GM19240 (cell line): ENCODE measurements around the gene CDC37L1.

Experiments
- DNase-seq: peaks from one replicate; pipeline ENCODE4 v3.0.0; 2011; ENCODE audit warnings: low spot score; ENCODE audit not compliant: insufficient read length

CDC37L1 gene

DNA sequence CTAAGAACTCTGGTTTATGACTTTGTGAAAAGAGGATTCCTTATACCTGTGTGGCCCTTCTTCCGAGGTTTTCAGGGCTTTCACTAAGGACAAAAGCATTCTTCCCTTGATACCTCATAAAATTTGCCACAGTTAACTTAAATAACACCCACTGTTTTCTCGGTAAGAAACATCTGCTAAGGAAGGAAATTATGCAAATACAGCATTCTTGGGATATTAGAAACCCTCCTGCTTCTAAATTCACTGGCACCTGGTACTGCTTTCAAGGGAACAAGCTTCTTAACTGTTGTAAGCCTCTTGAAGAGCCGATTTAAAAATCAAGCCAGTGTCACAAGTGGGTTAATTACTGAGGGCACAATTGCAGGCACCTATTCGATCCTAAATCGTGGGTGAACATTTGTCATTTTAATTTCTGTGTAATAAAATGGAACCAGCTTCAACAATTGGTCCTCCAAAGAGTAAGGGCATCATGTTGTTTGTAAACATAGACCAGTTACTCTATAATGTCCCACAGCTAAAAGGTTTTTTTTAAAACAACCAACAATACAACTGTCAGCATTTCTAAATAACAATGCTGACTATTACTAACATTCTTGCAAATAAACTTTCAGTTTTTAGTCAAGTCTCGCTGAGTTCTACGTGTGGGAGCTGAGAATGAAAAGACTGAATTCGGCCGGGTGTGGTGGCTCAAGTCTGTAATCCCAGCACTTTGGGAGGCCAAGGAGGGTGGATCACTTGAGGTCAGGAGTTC, 35.1 kb downstream of the CDC37L1 start:
- no peak for DNase-seq

DNA sequence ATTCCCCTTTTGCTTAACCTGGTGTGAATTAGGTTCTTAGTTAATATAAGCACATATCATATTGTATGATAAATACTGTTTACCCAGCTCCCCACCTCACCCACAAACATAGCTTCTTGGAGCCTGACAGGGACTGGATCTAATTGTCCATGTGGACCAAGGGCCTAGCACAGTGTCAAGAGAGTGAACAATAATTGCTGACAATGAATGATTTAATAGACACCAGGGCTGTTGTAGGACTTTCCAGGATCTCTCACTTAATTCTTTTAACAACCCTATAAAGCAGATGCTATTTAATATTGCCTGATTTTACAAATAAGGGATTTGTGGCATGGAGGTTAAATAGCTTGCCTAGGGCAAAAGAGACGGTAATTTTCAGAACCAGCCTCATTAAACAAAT, 36.8 kb downstream of the CDC37L1 start:
- no peak for DNase-seq

DNA sequence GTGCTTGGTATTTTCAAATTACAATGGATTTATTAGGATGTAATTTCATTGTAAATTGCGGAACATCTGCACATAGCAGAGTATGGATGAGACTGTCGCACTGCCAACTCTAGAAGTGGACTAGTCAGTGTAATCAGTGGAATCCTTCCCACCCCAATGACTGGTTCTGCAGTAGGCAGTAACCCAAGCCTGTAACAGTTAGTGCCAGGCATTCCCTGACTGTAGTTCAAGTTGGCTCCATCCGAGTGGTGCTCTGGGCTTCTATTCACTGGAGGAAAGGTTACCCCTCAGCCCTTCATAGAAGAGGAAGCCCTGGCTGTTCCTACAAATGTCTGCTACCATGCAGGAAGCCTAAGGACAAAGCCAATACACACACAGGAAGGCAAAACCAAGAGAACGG, 38.4 kb downstream of the CDC37L1 start:
- DNase-seq: no peak

DNA sequence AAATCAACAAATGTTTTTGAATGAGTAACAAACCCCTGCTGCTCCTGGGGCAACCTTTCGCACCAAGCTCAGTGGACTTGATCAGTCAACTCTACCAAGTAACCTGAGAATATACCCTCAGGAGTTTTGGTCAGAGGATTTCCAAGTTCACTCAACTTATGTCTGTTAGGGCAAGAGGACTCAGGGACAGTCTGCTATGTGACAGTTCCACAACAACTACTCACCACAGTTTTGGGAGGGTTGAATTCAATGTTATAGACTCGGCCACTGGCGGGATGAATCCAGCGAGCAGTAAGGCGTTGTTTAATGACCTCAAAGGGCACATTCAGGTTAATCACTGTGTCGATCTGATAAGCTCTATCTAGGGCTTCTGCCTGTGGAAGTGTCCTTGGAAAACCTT, 39.5 kb downstream of the CDC37L1 start:
- DNase-seq: no peak

DNA sequence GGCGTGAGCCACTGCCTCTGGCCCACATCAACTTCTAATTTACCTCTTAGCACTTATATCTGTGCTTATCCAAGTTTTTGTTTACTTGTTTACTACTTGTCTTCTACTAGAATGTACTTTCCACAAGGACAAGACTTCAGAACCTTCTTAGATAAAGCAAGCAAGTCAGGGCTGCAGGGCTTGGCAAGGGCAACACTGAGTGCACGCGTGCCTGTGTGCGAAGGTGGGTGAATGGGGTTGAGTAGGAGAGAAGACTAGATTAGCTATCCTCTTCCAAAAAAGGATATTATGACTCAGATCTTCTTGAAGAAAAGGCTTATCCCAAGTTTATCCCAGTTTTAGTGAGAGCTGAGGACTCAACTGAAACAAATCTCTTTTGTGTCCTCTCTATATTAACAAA, 42.4 kb downstream of the CDC37L1 start:
- DNase-seq: no peak

DNA sequence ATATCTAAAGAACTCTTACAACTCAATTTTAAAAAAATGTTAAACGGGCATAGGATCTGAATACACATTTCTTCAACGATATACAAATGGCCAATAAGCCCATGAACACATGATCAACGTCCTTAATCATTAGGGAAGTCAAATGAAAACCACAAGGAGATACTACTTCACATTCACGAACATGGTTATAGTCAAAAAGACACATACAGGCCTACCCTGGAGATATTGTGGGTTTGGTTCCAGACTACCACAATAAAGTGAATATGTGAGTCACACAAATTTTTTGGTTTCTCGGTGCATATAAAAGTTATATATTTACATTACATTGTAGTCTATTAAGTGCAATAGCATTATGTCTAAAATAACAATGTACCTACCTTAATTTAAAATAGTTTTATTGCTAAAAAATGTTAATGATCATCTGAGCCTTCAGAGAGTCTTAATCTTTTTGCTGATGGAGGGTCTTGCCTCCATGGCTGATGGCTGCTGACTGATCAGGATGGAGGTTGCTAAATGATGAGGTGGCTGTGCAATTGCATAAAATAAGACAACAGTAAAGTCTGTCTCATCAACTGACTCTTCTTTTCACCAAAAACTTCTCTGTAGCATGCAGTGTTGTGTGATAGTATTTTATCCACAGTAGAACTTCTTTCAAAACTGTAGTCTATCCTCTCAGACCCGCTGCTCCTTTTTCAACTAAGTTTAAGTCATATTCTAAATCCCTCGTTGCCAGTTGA, 46.5 kb downstream of the CDC37L1 start:
- DNase-seq: no peak

DNA sequence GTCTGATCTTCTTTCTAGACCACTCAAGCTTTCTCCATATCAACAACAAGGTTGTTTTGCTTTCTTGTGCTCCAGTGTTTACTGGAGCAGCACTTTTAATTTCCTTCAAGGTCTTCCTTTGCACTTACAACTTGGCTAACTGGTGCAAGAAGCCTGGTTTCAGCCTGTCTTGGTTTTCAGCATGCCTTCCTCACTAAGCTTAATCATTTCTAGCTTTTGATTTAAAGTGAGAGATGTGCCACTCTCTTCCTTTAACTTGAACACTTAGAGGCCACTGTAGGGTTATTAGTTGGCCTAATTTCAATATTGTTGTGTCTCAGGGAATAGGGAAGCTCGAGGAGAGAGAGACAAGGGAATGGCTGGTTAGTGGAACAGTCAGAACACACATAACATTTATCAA, 48.2 kb downstream of the CDC37L1 start:
- no peak for DNase-seq

DNA sequence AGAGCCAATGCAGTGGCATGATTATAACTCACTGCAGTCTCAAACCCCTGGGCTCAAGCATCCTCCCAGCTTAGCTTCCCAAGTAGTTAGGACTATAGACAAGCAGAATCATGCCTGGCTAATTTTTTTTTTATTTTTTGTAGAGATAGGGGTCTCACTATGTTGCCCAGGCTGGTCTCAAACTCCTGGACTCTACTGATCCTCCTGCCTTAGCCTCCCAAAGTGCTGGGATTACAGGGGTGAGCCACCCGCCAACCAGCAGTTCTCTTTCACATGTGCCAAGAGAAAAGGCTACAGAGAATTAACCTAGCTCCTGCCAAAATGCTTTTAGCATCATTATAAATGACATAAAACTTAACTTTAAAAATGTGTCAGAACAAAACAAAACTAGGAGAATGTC, 53.5 kb downstream of the CDC37L1 start:
- no peak for DNase-seq

DNA sequence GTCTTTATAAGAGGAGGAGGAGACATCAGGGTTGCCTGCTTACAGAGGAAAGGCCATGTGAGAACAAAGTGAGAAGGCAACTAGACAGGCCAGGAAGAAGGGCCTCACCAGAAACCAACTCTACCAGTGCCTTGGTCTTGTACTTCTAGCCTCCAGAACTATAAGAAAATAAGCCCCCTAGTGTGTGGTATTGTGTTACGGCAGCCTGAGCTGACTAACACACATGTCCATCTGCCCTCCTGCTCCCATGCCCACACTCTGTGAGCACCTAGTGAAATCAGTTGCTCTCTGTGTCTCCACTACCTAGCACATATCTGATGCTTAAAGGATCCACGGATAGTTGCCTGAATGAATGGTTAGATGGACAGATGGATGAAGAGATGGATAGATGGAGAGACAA, 54.8 kb downstream of the CDC37L1 start:
- no peak for DNase-seq

DNA sequence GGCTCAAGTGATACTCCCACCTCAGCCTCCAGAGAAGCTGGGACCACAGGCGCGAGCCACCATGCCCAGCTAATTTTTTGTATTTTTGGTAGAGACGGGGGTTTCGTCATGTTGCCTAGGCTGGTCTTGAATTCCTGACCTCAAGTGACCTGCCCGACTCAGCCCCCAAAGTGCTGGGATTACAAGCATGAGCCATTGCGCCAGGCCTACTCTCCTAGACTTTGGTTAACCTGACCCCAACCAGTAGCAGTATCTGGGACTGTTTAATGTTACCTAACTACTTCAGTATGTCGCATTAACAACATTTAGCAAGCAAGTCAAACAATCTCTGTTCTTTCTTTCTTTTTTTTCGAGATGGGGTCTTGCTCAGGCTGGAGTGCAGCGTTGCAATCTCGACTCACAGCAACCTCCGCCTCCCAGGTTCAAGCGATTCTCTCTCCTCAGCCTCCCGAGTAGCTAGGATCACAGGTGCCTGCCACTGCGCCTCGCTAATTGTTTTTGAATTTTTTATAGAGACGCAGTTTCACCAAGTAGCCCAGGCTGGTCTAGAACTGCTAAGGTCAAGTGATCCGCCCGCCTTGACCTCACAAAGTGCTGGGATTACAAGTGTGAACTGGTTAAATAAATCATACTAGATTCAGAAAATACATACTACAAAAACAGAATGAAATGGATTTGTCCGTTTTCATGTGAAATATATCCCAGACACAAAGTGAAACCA, 59.7 kb downstream of the CDC37L1 start:
- DNase-seq: no peak

DNA sequence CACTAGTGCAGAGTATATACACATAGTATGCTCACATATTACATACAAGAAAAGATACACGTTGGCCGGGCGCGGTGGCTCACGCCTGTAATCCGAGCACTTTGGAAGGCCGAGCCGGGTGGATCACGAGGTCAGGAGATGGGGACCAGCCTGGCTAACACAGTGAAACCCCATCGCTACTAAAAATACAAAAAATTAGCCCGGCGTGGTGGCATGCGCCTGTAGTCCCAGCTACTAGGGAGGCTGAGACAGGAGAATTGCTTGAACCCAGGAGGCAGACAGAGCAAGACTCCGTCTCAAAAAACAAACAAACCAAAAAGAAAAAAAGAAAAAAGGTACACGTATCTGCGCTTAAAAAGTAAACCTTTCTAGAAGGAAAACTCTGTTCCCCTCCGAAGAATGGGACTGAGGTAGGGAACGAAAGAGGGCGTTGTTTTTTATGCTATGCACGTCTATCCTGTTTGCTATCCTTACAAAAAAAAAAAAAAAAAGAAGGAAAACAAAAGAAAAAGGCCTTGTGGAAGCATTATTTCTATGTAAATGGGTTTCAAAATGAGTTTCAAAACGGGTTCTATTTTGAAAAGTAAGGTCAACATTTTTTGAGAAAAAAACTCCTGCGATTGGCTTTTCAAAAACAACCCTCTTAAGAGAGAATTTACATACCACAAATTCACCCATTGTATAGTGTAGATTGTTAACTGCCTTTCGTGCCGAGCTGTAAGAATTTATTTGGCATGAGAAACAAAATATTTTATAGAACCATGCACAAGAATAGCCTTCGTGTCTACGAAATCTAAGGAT, 60.4 kb downstream of the CDC37L1 start:
- DNase-seq: no peak

DNA sequence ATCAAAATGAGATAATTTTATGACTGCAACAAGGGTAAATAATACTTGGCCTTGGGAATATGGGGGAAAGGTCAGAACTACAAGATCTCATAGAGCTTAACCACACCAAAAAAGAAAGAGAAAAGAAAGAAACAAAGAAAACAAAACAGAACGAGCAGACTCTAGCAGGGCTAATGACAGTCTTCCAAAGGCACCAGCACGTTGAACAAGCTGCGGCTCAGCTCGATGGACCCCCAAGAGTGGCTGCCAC, 60.9 kb downstream of the CDC37L1 start:
- no peak for DNase-seq

DNA sequence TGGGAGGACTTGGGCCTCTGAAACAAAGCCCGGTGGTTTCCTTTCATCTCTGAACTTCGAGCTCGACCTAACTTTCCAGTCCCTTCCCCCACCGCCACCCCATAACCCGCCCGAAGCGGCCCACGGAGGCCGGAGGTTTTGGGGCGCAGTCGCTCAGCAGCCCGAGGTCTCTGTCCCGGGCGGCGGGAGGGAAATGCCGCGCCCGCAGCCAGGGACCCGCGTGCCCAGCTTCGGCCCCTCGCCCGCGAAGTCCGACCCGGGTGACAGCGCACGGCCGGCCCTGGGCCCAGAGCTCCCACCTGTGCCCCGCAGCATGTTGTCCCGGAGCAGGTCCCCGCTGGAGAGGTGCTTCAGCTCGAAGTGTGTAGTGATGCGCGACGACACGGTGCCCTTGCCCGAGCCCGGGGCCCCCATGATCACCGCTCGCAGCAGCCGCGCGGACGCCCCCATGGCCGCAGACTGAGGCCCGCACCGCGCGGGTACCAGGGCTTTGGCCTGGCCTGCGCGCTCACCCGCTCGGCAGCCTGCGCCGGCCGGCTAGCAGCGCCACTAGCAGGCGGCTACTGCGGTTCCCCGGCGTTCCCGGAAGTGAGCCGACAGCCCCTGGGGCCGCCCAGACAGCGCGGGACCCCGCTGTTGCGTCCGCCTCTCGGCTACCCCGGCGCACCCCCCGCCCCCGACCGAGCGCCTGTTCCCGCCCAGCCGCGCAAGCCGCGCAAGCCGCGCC, 61.4 kb downstream of the CDC37L1 start, which contains the start of gene AK3:
AK3 (minus strand) TSS at position 565 of the 727 bp plus-strand sequence; CDS start at position 450, 115 bp downstream.
- peak; percentile 75 for DNase-seq

DNA sequence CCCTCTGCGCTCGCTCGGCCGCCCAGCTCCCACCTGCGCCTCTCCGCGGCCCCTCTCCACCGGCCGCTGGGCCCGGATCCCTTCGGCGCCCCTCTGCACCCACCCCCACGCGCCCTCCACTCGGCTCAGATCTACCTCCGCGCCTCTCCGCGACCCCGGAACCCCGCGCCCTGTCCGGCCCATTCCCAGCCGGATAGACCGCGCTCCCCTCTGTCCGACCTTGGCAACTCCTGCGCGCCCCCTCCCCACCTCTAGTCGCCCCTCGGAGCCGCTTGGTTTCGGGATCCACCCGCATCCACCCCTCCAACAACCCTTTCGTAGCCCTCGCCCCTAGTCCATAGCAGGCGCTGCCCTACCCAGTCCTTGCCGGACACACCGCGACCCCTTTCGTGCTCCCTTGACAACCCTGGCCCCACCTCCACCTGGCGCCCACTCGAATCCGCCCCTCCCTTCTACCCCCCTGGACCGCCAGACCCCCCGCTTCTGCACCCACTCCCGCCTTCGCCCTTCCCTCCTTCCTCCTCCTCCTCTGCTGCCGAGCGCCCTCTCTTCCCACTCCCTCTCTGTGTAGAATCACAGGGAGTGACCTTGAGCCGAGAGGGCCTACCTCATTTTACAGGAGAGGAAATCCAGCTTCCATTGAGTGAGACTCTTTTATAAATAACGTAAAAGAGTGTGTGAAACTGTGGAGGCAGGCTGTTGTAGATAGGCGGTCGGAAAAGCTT, 62.2 kb downstream of the CDC37L1 start:
- DNase-seq: no peak

DNA sequence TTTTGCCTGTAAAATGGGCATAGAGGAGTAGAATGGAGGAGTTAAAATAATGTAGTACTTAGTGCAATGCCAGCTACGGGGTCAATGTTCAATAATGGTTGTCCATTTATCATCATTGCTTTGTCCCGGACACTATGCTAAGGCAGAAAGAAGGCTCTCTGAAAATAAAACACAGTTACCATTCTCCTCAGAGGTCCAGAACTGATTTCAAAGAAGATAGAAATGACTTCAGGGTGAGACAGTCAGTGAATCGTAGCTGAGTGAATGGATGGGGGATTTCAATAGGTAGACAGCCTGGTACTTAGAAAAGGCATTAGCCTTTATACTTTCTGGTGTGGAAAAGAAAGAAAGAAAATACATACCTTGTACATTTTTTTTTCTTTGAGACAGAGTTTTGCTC, 62.9 kb downstream of the CDC37L1 start:
- DNase-seq: no peak

DNA sequence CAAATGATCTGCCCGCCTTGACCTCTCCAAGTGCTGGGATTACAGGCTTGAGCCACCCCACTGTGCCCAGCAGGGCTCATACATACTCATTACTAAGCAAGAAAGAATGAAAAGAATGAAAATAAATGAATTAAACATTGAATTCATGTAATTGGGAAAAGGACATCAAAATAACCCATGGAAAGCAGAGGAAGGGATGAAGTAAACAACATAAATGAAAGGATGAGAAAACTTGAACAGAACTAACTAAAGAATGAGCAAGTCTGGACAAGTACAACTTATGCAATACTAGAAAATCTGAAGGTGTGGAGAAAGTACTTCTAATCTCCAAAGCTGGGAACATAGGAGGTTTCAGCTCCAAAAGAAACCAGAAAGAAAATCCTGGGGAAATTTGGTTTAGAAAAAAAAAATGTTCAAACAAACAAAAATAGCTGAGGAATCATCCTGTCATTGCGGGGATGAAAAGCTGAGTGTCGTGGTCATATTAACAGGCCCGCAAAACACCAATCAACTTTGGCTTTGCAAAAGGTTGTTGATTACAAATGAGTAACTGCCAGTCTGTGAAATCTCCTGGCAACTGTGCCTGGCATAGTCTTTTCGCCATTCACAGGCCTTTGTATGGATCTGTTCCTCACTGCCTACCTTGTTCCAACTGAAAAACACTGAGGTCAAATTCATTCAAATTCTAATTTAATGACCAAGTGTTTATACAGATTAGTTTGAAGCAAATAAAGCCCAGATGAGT, 63.9 kb downstream of the CDC37L1 start:
- no peak for DNase-seq

DNA sequence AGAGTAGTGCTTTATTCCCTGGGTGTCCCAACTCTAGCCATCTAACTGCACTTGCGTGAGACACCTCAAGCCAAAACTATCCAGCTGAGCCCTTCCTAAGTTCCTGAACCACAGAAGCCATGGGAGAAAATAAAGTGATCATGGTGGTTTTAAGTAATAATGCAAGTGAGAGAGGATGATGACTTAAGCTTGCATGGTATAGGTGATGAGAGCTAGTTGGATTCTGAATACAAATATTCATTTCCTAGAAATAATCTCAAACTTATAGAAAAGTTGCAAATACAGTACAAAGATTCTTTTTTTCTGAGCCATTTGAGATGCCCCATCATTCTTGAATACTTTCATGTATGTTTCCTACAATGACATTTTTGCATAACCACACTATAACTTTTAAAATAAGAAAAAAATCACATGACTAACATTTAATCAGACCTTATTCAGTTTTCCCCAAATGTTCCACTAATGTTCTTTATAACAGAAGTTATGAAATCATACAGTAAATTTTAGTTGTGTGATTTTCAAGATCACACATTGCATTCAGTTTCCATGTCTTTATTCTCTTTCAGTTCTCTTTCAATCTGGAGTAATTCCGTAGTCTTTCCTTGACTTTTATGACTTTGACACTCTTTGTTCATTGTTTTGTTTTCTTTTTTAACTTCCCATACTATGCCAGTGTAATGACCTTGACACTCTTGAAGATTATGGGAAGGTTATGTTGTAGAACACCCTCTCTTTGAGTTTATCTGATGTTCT, 67.1 kb downstream of the CDC37L1 start:
- DNase-seq: no peak

DNA sequence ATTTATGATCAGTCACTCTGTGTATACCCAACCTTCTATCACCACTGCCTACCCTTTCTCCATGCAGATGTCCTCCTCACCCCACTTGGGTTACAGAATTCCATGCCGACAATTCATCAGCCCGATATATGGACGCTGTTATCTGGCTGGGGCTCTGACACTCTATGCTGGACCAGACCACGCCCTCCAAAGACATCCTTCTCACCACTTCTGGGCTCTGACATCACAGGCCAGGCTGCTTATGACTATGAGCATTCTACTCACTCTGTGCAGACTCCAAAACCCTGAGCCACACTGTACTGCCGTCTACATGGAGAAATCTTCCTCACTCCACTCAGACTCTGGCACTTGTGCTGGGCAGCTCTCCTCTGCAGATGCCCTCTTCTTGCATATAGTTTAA, 69.2 kb downstream of the CDC37L1 start:
- DNase-seq: no peak
